GM12878 (cell line): ENCODE measurements around the gene DBR1. TPM values are rescaled to one million over a fixed set of nuclear protein-coding genes. Genes with fewer than 3 reads are reported as not detected.

Experiments
- ATAC-seq: fragments of 200-7000 bp; cut with Tn5 transposase; 3 replicates; pipeline ENCODE4 v1.9.1; 2020; ENCODE audit warnings: mild to moderate bottlenecking, moderate library complexity
- BruUV-seq: library from RNA; stranded (reverse); fragments of 400-500 nt; replicated peaks from 2 replicates; lab custom pipeline; 2021; lab: Mats Ljungman, UMichigan
- CTCF ChIA-PET: fragments of 300-600 bp; sonication (Branson Sonifier 250); formaldehyde crosslinking; extraction: SDS; loops from one replicate; lab custom pipeline; 2021; ENCODE audit warnings: inconsistent platforms; lab: Yijun Ruan, JAX
- POLR2A ChIA-PET: fragments of 350-600 bp; formaldehyde crosslinking; extraction: SDS; loops from one replicate; lab custom pipeline; 2021; ENCODE audit warnings: inconsistent platforms; lab: Charles Lee
- RAD21 ChIA-PET: fragments of 300-600 bp; sonication (Branson Sonifier 250); formaldehyde crosslinking; loops from one replicate; lab custom pipeline; 2023; ENCODE audit warnings: antibody characterized with exemption; ENCODE audit not compliant: unreplicated experiment; lab: Charles Lee
- SMC1A ChIA-PET: fragments of 300-600 bp; sonication (Branson Sonifier 250); formaldehyde crosslinking; loops from one replicate; lab custom pipeline; 2023; ENCODE audit not compliant: unreplicated experiment, uncharacterized antibody; lab: Charles Lee
- DNase-seq: peaks from one replicate; pipeline ENCODE4 v3.0.0-alpha.2; 2011; ENCODE audit warnings: low read depth, low spot score
- FAIRE-seq: peaks from 3 replicates; lab custom pipeline; 2011; peaks lifted over from hg19 to GRCh38; lab: Jason Lieb, UNC
- H2AFZ ChIP-seq: 2 replicates; pipeline ENCODE4 v1.6.0; 2011; ENCODE audit warnings: low read depth, low read length, control low read depth; ENCODE audit not compliant: control insufficient read depth
- H3K27ac ChIP-seq: 2 replicates; pipeline ENCODE4 v1.5.1; 2011; ENCODE audit warnings: control low read depth; ENCODE audit not compliant: control insufficient read depth, insufficient read depth
- H3K27me3 ChIP-seq, 2 experiments: replicated peaks in 1 of 2; 2 replicates each; pipeline versions ENCODE4 v1.6.0 to v1.6.1; 2011; ENCODE audit warnings: low read length in 1 of 2; ENCODE audit not compliant: control insufficient read depth in 2 of 2, insufficient read depth in 2 of 2
- H3K36me3 ChIP-seq, 2 experiments: 2 replicates each; pipeline ENCODE4 v1.5.1; 2011; ENCODE audit warnings: low read length in 1 of 2; ENCODE audit not compliant: control insufficient read depth in 2 of 2, insufficient read depth in 2 of 2
- H3K4me1 ChIP-seq: 2 replicates; pipeline ENCODE4 v1.6.1; 2011; ENCODE audit warnings: mild to moderate bottlenecking, low read length, moderate library complexity, mixed read lengths; ENCODE audit not compliant: control insufficient read depth, insufficient read depth
- H3K4me2 ChIP-seq: 2 replicates; pipeline ENCODE4 v1.6.0; 2011; ENCODE audit warnings: control low read depth; ENCODE audit not compliant: control insufficient read depth, insufficient read depth
- H3K4me3 ChIP-seq: fragments of 200-600 bp; sonication (generic); 2 replicates; pipeline ENCODE4 v1.5.1; 2016
- H3K79me2 ChIP-seq: 2 replicates; pipeline ENCODE4 v1.6.0; 2011; ENCODE audit warnings: low read length; ENCODE audit not compliant: control insufficient read depth, insufficient read depth
- H3K9ac ChIP-seq: 2 replicates; pipeline ENCODE4 v1.8.0; 2011; ENCODE audit warnings: low read length, control low read depth, mixed read lengths; ENCODE audit not compliant: control insufficient read depth, insufficient read depth
- H3K9me3 ChIP-seq: replicated peaks from 3 replicates; pipeline ENCODE4 v1.5.1; 2011; ENCODE audit warnings: mild to moderate bottlenecking, low read length; ENCODE audit not compliant: control insufficient read depth, insufficient read depth
- H4K20me1 ChIP-seq: 2 replicates; pipeline ENCODE4 v1.6.0; 2011; ENCODE audit not compliant: control insufficient read depth, insufficient read depth
- BACH1 ChIP-seq: fragments of 450-650 bp; IDR thresholded peaks from 2 replicates; pipeline ENCODE4 v1.6.1; 2017; ENCODE audit warnings: mild to moderate bottlenecking, borderline replicate concordance
- CREB1 ChIP-seq: IDR thresholded peaks from 2 replicates; pipeline ENCODE4 v1.6.1; 2012; ENCODE audit warnings: low read depth, mild to moderate bottlenecking, inconsistent platforms
- NFYA ChIP-seq: IDR thresholded peaks from 2 replicates; pipeline ENCODE4 v1.6.1; 2011; ENCODE audit warnings: low read depth, mild to moderate bottlenecking, low read length, improper control_type of control experiment, borderline replicate concordance
- WGBS: methylation state at CpG from one replicate; pipeline ENCODE4 v1.1.6; 2016; ENCODE audit warnings: low lambda C conversion rate; ENCODE audit not compliant: insufficient replicate concordance, insufficient coverage; ENCODE audit errors: missing lambda C conversion rate; 5-methylcytosine and 5-hydroxymethylcytosine counted together
- in situ Hi-C: fragments of 300-500 bp; cut with MboI; formaldehyde crosslinking; loops from 9 replicates; pipeline ENCODE4 v1.14.3; 2018; ENCODE audit warnings: mixed read lengths
- intact Hi-C: fragments of 100-400 bp; cut with micrococcal nuclease; formaldehyde crosslinking; loops from one replicate; pipeline ENCODE4 v1.14.2; 2022; ENCODE audit not compliant: unreplicated experiment
- polyA plus RNA-seq, 11 experiments: library from polyadenylated mRNA; depleted of rRNA in 4 of 11; unstranded in 6 of 11; stranded (reverse) in 5 of 11; fragments of >200 nt; fragmentation: Nextera tagmentation in 4 of 11; fragmentation: Illumina TruSeq in 1 of 11; extraction: Ambion mirVana in 4 of 11; extraction: Trizol in 1 of 11; gene quantifications; 1 replicate in 1 of 11; 2 replicates in 10 of 11; pipeline versions ENCODE4 v1.2.1 to v1.2.3, GENCODE V29; 2011 to 2016; ENCODE audit warnings: inconsistent platforms in 2 of 11, missing spikeins in 2 of 11, low read depth in 1 of 11
- total RNA-seq, 4 experiments: library from RNA; depleted of rRNA in 3 of 4; stranded (reverse); fragments of >200 nt in 3 of 4; fragmentation: Illumina TruSeq in 1 of 4; extraction: Trizol in 1 of 4; gene quantifications; 2 replicates each; pipeline versions ENCODE4 v1.2.1 to v1.2.3, GENCODE V29; 2013 to 2021
- TF ChIP-seq, protein P1 (sequence below): fragments of 450-650 bp; formaldehyde crosslinking; IDR thresholded peaks from 2 replicates; pipeline ENCODE4 v1.4.0; 2022; ENCODE audit warnings: mild to moderate bottlenecking, moderate library complexity

Gene DBR1
- total and polyA plus RNA-seq, 10 of the 15 experiments (the other 5 are each of a cell fraction or from before 2014, with no cell fraction given), result 4.1 to 17.3 (median 15.8) TPM

DNA sequence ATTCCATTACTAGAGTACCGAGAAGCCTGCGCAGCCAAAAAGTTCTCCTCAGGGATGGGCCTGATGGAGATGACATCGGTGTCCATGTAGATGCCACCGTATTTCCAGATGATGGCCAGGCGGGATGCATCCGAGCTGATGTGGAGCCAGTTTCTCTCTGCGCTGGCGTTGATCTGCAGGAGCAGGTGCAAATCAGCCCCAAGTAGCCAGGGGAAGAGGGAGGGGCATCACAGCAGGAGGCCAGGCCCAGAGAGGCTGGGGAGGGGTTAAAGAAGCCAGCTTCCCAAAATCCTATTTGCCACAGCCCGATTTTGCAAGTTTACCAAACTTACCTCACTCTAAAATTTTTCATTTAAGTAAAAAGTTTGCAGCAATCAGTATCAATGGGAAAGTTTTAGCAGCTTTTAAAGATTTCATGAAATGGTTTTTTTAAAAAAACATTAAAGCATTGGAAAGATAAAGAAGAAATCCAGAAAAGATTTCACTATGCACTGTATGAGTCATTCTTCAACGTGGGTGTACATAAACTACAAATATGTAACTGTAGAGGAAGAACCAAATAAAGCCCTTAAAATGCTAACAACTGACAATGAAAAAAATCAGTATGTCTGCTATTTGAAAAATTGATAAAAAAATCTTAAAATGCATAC, 49.9 kb downstream of the DBR1 start:
- FAIRE-seq (no peak), ATAC-seq (no peak), DNase-seq (no peak)
- Histone ChIP-seq H3K4me2 (no peak overlapping the region), H2AFZ (no peak overlapping the region), H3K4me1 (no peaks in the 10 kb centered on the region), H3K4me3 (no peak overlapping the region), H3K9ac (no peak overlapping the region), H3K27me3 (no peaks in the 10 kb centered on the region; a peak in 1 of 4 replicates), H3K27ac (no peak overlapping the region), H4K20me1 (no peaks in the 10 kb centered on the region), H3K9me3 (no peaks in the 10 kb centered on the region), H3K79me2 (no peaks in the 10 kb centered on the region), H3K36me3 (no peaks in the 10 kb centered on the region)
- in situ Hi-C loops, result no loop called here
- ChIA-PET CTCF (interaction anchor here (1.1 to 1.5 kb wide), 2 partner anchors 55 to 58 kb away, joined by 3 read pairs; no protein-coding TSS in a partner anchor), POLR2A (no interaction called here), RAD21 (no interaction called here), SMC1A (no interaction called here)
- 48% methylated on average over 10 of the region's 10 CpGs for WGBS
- no TSS peak for BruUV-seq
- intact Hi-C loops, result no loop called here
- TF ChIP-seq, protein P1, sequence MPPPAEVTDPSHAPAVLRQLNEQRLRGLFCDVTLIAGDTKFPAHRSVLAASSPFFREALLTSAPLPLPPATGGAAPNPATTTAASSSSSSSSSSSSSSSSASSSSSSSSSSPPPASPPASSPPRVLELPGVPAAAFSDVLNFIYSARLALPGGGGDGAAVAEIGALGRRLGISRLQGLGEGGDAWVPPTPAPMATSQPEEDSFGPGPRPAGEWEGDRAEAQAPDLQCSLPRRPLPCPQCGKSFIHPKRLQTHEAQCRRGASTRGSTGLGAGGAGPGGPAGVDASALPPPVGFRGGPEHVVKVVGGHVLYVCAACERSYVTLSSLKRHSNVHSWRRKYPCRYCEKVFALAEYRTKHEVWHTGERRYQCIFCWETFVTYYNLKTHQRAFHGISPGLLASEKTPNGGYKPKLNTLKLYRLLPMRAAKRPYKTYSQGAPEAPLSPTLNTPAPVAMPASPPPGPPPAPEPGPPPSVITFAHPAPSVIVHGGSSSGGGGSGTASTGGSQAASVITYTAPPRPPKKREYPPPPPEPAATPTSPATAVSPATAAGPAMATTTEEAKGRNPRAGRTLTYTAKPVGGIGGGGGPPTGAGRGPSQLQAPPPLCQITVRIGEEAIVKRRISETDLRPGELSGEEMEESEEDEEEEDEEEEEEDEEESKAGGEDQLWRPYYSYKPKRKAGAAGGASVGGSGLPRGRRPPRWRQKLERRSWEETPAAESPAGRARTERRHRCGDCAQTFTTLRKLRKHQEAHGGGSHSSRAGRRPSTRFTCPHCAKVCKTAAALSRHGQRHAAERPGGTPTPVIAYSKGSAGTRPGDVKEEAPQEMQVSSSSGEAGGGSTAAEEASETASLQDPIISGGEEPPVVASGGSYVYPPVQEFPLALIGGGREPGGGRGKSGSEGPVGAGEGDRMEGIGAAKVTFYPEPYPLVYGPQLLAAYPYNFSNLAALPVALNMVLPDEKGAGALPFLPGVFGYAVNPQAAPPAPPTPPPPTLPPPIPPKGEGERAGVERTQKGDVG, result no peak
- TF ChIP-seq BACH1 (no peak), NFYA (no peak), CREB1 (no peak)
- TF ChIP-seq, all 136 proteins: peak for 0
